SK-N-SH (cell line): ENCODE results near the gene CDHR3.

Experiments used
- CTCF ChIP-seq: fragments of 200-600 bp; sonication (generic); IDR thresholded peaks from 2 replicates; pipeline ENCODE4 v1.6.1; 2017; ENCODE audit warnings: antibody characterized with exemption, mild to moderate bottlenecking, moderate library complexity
- PBX3 ChIP-seq: IDR thresholded peaks from 2 replicates; pipeline ENCODE4; 2012

- TF ChIP-seq CTCF (no peak), PBX3 (no peak)
Measured at GRCh38 chr7:105940109-105940508, 23.0 kb upstream of the CDHR3 start.
